ENCODE results near the gene SGK2. TPM values are rescaled to one million over a fixed set of nuclear protein-coding genes. Genes with fewer than 3 reads are reported as not detected.

The SGK2 gene
- total and polyA plus RNA-seq, 2 of the 13 experiments (the other 11 are each of a cell fraction or from before 2014, with no cell fraction given) = 6.2 to 29.4 TPM

DNA sequence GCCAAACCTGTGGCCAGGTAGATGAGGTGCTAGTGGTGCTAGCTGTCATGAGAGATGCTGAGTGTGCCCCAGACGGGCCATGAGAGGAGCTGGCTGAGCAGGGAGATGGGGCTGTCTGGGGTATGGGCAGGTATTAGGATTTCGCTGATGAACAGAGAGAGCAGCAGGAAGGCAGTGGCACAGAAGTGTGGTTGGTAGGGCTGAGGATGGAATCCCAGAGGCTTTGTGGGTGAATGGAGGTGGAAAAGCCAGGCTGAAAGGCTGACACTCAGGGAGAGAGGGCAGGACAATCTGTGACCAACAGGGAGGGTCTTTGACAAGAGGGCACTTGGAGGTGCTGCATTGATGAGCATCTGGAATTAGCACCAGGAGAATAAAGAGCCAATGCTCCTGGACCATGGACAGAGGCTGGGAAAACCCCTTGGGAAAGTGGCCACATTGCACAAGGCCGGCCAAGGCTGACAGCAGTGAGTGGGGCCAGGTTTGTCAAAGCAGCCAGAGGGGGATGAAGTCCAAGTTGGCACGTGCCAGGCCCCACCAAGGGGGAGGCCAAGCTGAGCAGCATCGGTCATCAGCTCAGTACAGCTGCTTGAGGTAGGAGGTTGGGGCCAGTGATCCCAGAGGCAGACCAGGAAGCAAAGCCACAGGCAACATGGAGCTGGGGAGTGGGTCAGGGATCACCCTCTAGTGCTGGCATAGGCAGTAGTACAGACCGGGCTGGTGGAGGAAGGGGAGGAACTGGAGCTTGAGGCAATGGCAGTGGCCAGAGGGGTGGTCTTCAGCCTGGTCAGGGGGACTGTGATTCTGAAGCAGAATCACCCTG is 19.7 kb upstream of the SGK2 start (continued):
- TF ChIP-seq MXI1 (IDR thresholded peaks at IDR 0.05; ENCODE audit: borderline replicate concordance, low read depth, low read length) (0 out of 3 replicates have a peak, but pooled peaks have one; percentile 15), ZNF781 (CRISPR knock-in tag; IDR thresholded peaks at IDR 0.05; ENCODE audit: borderline replicate concordance, not compliant biosample characterization) (no peak), MAZ (IDR thresholded peaks at IDR 0.05; ENCODE audit: borderline replicate concordance, low read depth, low read length) (no peak; the same call in 1 of the 2 replicates), MAZ (CRISPR knock-in tag; IDR thresholded peaks at IDR 0.05; ENCODE audit: low read depth) (no peak), ZFX (CRISPR knock-in tag; IDR thresholded peaks at IDR 0.05; ENCODE audit: low read depth) (peak; percentile 54), AKAP8 (CRISPR knock-in tag; IDR thresholded peaks at IDR 0.05) (0 out of 2 replicates have a peak, but pooled peaks have one; percentile 22), KDM2A (CRISPR knock-in tag; IDR thresholded peaks at IDR 0.05; ENCODE audit: borderline replicate concordance, low read depth) (0 out of 2 replicates have a peak, but pooled peaks have one; percentile 29), ZNF589 (CRISPR knock-in tag; conservative IDR thresholded peaks at IDR 0.05) (peak; percentile 73; the same call in 1 of the 2 replicates), MYC (CRISPR knock-in tag; IDR thresholded peaks at IDR 0.05; ENCODE audit: borderline replicate concordance) (peak; percentile 71; the same call in 1 of the 2 replicates), ZSCAN12 (CRISPR knock-in tag; IDR thresholded peaks at IDR 0.05) (no peak), HIVEP1 (CRISPR knock-in tag; IDR thresholded peaks at IDR 0.05) (peak; percentile 55; the same call in 1 of the 2 replicates), STAT5B (CRISPR knock-in tag; IDR thresholded peaks at IDR 0.05) (no peak), PITX1 (CRISPR knock-in tag; IDR thresholded peaks at IDR 0.05) (peak; percentile 42; the same call in 1 of the 2 replicates), ELF3 (CRISPR knock-in tag; IDR thresholded peaks at IDR 0.05) (no peak), ZFY (CRISPR knock-in tag; IDR thresholded peaks at IDR 0.05) (peak; percentile 46; the same call in 1 of the 2 replicates)
- TF ChIP-seq, protein P1, sequence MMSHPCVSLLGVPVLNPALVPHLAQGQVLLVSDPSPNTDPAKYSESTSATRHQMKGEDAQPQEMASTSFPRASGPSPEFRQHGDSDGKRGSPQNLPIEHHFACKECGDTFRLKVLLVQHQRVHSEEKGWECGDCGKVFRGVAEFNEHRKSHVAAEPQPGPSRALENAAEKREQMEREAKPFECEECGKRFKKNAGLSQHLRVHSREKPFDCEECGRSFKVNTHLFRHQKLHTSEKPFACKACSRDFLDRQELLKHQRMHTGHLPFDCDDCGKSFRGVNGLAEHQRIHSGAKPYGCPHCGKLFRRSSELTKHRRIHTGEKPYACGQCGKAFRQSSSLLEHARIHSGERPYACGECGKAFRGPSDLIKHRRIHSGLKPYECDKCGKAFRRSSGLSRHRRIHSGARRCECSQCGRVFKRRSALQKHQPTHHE (CRISPR knock-in tag; IDR thresholded peaks at IDR 0.05; ENCODE audit: borderline replicate concordance) = 0 out of 2 replicates have a peak, but pooled peaks have one; percentile 46
- TF ChIP-seq, protein P2, sequence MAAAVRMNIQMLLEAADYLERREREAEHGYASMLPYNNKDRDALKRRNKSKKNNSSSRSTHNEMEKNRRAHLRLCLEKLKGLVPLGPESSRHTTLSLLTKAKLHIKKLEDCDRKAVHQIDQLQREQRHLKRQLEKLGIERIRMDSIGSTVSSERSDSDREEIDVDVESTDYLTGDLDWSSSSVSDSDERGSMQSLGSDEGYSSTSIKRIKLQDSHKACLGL (CRISPR knock-in tag; IDR thresholded peaks at IDR 0.05) = peak; percentile 49; the same call in 1 of the 2 replicates
- TF ChIP-seq, protein P3, sequence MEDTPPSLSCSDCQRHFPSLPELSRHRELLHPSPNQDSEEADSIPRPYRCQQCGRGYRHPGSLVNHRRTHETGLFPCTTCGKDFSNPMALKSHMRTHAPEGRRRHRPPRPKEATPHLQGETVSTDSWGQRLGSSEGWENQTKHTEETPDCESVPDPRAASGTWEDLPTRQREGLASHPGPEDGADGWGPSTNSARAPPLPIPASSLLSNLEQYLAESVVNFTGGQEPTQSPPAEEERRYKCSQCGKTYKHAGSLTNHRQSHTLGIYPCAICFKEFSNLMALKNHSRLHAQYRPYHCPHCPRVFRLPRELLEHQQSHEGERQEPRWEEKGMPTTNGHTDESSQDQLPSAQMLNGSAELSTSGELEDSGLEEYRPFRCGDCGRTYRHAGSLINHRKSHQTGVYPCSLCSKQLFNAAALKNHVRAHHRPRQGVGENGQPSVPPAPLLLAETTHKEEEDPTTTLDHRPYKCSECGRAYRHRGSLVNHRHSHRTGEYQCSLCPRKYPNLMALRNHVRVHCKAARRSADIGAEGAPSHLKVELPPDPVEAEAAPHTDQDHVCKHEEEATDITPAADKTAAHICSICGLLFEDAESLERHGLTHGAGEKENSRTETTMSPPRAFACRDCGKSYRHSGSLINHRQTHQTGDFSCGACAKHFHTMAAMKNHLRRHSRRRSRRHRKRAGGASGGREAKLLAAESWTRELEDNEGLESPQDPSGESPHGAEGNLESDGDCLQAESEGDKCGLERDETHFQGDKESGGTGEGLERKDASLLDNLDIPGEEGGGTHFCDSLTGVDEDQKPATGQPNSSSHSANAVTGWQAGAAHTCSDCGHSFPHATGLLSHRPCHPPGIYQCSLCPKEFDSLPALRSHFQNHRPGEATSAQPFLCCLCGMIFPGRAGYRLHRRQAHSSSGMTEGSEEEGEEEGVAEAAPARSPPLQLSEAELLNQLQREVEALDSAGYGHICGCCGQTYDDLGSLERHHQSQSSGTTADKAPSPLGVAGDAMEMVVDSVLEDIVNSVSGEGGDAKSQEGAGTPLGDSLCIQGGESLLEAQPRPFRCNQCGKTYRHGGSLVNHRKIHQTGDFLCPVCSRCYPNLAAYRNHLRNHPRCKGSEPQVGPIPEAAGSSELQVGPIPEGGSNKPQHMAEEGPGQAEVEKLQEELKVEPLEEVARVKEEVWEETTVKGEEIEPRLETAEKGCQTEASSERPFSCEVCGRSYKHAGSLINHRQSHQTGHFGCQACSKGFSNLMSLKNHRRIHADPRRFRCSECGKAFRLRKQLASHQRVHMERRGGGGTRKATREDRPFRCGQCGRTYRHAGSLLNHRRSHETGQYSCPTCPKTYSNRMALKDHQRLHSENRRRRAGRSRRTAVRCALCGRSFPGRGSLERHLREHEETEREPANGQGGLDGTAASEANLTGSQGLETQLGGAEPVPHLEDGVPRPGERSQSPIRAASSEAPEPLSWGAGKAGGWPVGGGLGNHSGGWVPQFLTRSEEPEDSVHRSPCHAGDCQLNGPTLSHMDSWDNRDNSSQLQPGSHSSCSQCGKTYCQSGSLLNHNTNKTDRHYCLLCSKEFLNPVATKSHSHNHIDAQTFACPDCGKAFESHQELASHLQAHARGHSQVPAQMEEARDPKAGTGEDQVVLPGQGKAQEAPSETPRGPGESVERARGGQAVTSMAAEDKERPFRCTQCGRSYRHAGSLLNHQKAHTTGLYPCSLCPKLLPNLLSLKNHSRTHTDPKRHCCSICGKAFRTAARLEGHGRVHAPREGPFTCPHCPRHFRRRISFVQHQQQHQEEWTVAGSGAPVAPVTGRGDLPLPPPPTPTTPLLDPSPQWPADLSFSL (CRISPR knock-in tag; IDR thresholded peaks at IDR 0.05) = no peak
- TF ChIP-seq, protein P4, sequence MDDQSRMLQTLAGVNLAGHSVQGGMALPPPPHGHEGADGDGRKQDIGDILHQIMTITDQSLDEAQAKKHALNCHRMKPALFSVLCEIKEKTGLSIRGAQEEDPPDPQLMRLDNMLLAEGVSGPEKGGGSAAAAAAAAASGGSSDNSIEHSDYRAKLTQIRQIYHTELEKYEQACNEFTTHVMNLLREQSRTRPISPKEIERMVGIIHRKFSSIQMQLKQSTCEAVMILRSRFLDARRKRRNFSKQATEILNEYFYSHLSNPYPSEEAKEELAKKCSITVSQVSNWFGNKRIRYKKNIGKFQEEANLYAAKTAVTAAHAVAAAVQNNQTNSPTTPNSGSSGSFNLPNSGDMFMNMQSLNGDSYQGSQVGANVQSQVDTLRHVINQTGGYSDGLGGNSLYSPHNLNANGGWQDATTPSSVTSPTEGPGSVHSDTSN (CRISPR knock-in tag; IDR thresholded peaks at IDR 0.05; ENCODE audit: borderline replicate concordance) = no peak

Data from HepG2 (cell line).